Neuron (in vitro differentiated cells): ENCODE measurements around the gene ANKS1A.
"Not testable (repeated sequence)": the region's sequence is repeated elsewhere in the genome, so short reads cannot be mapped to it uniquely, and the experiment has no call there.

ENCODE experiments used
- H2AFZ ChIP-seq: one replicate; pipeline ENCODE4 v1.6.1; 2013; ENCODE audit warnings: low read depth, mild to moderate bottlenecking, inconsistent platforms, low read length, moderate library complexity
- H3K27me3 ChIP-seq: one replicate; pipeline ENCODE4 v1.6.1; 2013; ENCODE audit warnings: low read length; ENCODE audit not compliant: insufficient read depth
- H3K36me3 ChIP-seq: one replicate; pipeline ENCODE4 v1.6.1; 2013; ENCODE audit warnings: low read length; ENCODE audit not compliant: insufficient read depth
- H3K4me1 ChIP-seq: one replicate; pipeline ENCODE4 v1.6.1; 2013; ENCODE audit warnings: low read length; ENCODE audit not compliant: insufficient read depth
- H3K4me3 ChIP-seq: 2 replicates; pipeline ENCODE4 v1.5.1; 2013; ENCODE audit warnings: mild to moderate bottlenecking, low read length, moderate library complexity
- H3K9me3 ChIP-seq: one replicate; pipeline ENCODE4 v1.6.1; 2013; ENCODE audit warnings: low read length

Gene ANKS1A

DNA sequence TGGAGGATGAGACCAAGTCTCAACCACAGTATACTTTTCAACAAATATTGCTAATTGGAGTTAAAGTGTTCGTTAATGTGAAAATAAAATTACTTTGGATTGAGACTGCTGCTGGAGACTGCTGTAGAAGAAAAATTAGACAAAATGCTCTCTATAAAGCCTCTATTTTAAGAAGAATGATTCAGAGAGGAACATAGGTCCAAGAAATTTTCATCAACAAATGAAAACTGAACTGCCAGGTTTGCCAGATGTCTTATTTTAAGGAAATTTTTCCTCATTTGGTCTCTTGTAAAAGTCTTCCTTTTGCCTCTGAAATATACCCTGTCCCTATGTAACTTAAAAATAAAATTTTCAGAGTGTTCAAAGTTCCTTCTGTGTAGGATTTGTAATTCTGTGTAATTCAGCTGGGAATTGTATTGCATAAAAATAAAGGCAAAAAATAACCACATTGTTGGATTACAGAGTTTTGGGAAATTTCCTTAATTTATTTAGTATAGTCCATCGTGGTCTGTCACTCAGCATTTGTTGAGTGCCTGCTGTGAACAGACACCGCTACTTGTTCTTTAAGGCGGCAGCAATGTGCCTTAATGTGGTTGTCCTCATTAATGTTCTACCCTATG lies 27.4 kb downstream of the ANKS1A start:
- Histone ChIP-seq H3K9me3 (no peaks in the 10 kb centered on the region), H3K36me3 (no peaks in the 10 kb centered on the region), H3K4me3 (no peak overlapping the region), H2AFZ (no peak overlapping the region), H3K4me1 (no peaks in the 10 kb centered on the region), H3K27me3 (no peaks in the 10 kb centered on the region)

DNA sequence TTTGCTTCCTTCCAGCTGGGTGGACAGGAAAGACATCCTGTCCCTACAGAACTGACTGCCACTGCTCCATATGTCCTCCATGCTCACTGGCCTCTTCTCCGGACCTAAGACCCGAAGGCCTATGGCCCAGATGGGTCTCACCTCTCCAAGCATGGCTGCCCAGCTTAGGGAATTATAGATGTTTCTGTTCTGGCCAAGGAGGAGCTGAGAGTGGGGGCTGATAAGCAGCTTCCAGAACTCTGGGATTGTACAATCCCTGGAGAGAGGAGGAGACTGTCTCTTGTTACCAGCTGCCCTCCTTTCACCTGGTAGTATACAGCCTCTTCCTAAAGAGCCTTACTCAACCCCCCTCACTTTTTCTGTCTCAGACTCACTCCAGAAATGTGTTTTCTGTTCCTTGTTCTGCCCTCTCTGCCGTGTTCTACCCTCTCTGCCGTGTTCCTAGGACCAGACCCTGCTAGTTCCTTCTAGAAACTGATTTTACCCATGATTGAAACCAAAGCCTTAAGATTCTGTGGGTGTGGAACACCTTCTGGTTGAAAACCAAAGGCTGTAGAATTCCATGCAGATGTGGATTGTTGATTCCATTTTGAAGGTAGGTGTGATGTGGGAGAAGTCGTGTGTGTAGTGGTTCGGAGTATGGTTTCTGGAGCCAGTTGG lies 28.7 kb downstream of the ANKS1A start:
- H3K36me3 ChIP-seq, result no peaks in the 10 kb centered on the region
- H3K4me1 ChIP-seq, result no peaks in the 10 kb centered on the region
- no peaks in the 10 kb centered on the region for H3K27me3 ChIP-seq
- no peaks in the 10 kb centered on the region for H3K9me3 ChIP-seq
- no peak overlapping the region for H2AFZ ChIP-seq
- H3K4me3 ChIP-seq, result no peak overlapping the region

DNA sequence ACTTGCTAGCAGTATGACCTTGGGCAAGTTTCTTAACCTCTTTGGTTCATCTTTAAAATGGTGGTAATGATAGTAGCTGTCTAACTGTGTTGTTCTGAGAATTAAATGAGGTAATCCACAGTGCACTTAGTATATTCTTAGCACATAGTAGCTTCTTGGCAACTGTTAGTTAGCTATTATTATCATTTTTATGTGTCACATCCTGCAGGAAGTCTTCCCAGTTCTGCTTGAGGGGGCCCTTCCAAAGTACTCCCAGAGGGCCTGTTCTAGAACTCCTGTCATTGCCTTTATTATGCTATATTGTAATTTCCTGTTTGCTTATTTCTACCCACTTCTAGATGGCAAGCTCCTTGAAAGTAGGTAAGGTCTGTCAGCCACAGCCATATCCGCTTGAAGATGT lies 30.6 kb downstream of the ANKS1A start:
- Histone ChIP-seq H3K27me3 (no peaks in the 10 kb centered on the region), H2AFZ (no peak overlapping the region), H3K9me3 (no peaks in the 10 kb centered on the region), H3K36me3 (no peaks in the 10 kb centered on the region), H3K4me1 (no peaks in the 10 kb centered on the region), H3K4me3 (no peak overlapping the region)

DNA sequence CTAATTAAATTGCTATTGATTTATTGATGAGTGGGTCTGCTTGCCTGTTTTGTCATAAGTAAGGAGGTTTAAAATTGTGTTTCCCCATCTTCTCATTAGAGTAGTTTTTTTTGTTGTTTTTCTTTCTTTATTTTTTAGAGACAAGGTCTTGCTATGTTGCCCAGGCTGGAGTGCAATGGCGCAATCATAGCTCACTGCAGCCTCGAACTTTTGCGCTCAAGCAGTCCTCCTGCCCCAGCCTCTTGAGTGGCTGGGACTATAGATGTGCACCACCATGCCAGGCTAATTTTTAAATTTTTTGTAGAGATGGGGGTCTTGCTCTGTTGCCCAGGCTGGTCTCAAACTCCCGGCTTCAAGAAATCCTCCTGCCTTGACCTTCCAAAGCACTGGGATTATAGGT lies 31.0 kb downstream of the ANKS1A start:
- Histone ChIP-seq H3K27me3 (no peaks in the 10 kb centered on the region), H3K36me3 (no peaks in the 10 kb centered on the region), H3K4me1 (no peaks in the 10 kb centered on the region), H3K4me3 (no peak overlapping the region), H2AFZ (no peak overlapping the region), H3K9me3 (no peaks in the 10 kb centered on the region)

GRCh38 chr6:34922177-34922663 lies 33.2 kb downstream of the ANKS1A start:
- no peaks in the 10 kb centered on the region for H3K27me3 ChIP-seq
- no peak overlapping the region for H2AFZ ChIP-seq
- no peaks in the 10 kb centered on the region for H3K4me1 ChIP-seq
- no peaks in the 10 kb centered on the region for H3K36me3 ChIP-seq
- H3K4me3 ChIP-seq, result no peak overlapping the region
- H3K9me3 ChIP-seq, result no peaks in the 10 kb centered on the region

DNA sequence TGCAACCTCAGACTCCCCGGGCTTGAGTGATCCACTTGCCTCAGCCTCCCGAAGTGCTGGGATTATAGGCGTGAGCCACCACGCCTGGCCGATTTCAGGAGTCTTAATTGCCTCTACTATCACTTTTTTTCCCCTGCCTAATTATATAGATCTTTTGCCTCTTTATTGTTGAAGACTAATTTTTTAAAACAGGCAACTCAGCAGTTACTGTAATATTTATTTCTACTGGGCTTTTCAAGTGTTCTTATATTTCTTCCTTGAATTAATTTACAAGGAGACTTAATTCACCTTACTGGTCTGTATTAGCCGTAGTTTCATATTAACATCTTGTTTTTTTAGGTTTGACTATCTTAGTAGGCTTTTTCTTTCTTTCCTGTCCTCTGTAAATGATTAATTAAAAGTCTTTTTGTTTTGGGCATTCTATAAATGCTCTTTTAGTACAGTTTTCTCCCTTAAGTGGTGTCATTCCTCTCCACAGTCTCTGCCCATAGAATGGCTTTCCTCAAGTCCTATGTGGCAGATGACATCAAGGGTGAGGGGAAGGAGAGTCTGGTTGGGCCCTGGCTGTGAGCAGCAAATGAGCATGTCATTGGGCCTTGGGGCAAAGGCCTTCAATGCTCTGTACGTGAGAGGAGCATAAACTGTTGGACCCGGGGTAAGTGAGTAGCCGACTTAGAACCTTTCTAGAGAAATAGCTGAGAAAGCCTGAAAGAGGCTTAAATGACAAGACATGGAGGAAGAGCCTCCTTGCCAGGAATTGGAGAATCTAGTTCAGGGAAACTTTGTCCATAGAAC lies 36.0 kb downstream of the ANKS1A start:
- Histone ChIP-seq H3K27me3 (no peaks in the 10 kb centered on the region), H2AFZ (no peak overlapping the region), H3K4me1 (no peaks in the 10 kb centered on the region), H3K9me3 (no peaks in the 10 kb centered on the region), H3K36me3 (no peaks in the 10 kb centered on the region), H3K4me3 (no peak overlapping the region)

GRCh38 chr6:34926655-34927054 lies 37.6 kb downstream of the ANKS1A start:
- no peaks in the 10 kb centered on the region for H3K27me3 ChIP-seq
- H3K4me3 ChIP-seq, result no peak overlapping the region
- H2AFZ ChIP-seq, result no peak overlapping the region
- no peaks in the 10 kb centered on the region for H3K9me3 ChIP-seq
- H3K4me1 ChIP-seq, result no peaks in the 10 kb centered on the region
- no peaks in the 10 kb centered on the region for H3K36me3 ChIP-seq

GRCh38 chr6:34928220-34928619 lies 39.2 kb downstream of the ANKS1A start:
- no peak overlapping the region for H3K4me3 ChIP-seq
- no peak overlapping the region for H2AFZ ChIP-seq
- no peaks in the 10 kb centered on the region for H3K9me3 ChIP-seq
- no peaks in the 10 kb centered on the region for H3K4me1 ChIP-seq
- no peaks in the 10 kb centered on the region for H3K36me3 ChIP-seq
- no peaks in the 10 kb centered on the region for H3K27me3 ChIP-seq

DNA sequence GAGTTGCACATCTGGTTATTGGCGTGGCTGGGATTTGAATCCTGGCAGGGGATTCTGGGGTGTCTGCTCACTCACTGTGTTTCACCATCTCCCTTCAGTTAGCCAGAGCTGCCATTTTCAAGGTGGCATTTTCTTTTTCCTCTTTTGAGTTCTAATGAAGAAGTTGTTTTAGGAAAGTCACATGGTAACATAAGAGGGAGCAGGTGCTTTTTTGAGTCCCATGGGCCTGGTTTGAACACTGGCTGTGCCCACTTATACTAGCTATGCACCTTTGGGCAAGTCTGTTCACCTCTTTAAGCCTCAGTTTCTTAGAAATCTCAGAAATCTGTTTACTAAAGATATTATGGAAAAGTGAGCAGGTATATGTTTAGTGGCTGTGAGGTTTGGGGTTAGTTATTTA lies 39.6 kb downstream of the ANKS1A start:
- no peaks in the 10 kb centered on the region for H3K9me3 ChIP-seq
- H3K4me1 ChIP-seq, result no peaks in the 10 kb centered on the region
- no peaks in the 10 kb centered on the region for H3K27me3 ChIP-seq
- H3K36me3 ChIP-seq, result no peaks in the 10 kb centered on the region
- H2AFZ ChIP-seq, result no peak overlapping the region
- no peak overlapping the region for H3K4me3 ChIP-seq

GRCh38 chr6:34929241-34929978 lies 40.4 kb downstream of the ANKS1A start:
- Histone ChIP-seq H3K27me3 (no peaks in the 10 kb centered on the region), H3K4me3 (no peak overlapping the region), H3K9me3 (no peaks in the 10 kb centered on the region), H3K36me3 (no peaks in the 10 kb centered on the region), H2AFZ (no peak overlapping the region), H3K4me1 (no peaks in the 10 kb centered on the region)

GRCh38 chr6:34930221-34930620 lies 41.2 kb downstream of the ANKS1A start:
- no peaks in the 10 kb centered on the region for H3K4me1 ChIP-seq
- no peak overlapping the region for H2AFZ ChIP-seq
- no peak overlapping the region for H3K4me3 ChIP-seq

GRCh38 chr6:34932202-34932601 lies 43.1 kb downstream of the ANKS1A start:
- H3K36me3 ChIP-seq, H3K4me3 ChIP-seq, H3K9me3 ChIP-seq, H2AFZ ChIP-seq, H3K27me3 ChIP-seq, H3K4me1 ChIP-seq: not testable (repeated sequence)

More at GRCh38 chr6:34930221-34930620, 41.2 kb downstream of the ANKS1A start:
- Histone ChIP-seq H3K36me3 (no peaks in the 10 kb centered on the region), H3K9me3 (no peaks in the 10 kb centered on the region), H3K27me3 (no peaks in the 10 kb centered on the region)

- Histone ChIP-seq H2AFZ (no peak overlapping the region), H3K27me3 (no peaks in the 10 kb centered on the region), H3K9me3 (no peaks in the 10 kb centered on the region), H3K4me1 (no peaks in the 10 kb centered on the region), H3K36me3 (no peaks in the 10 kb centered on the region), H3K4me3 (no peak overlapping the region)
These were observed 45.5 kb downstream of the ANKS1A start for GRCh38 chr6:34934516-34934915.
